Measurements from ENCODE around the gene RAP1GDS1.

RAP1GDS1 gene

GRCh38 chr4:98485816-98486345, 224.7 kb downstream of the RAP1GDS1 start:
- no peak for DNase-seq

GRCh38 chr4:98490251-98490650, 229.1 kb downstream of the RAP1GDS1 start:
- no peak for DNase-seq

GRCh38 chr4:98491899-98492559, 230.8 kb downstream of the RAP1GDS1 start:
- peak; percentile 85 for DNase-seq

DNA sequence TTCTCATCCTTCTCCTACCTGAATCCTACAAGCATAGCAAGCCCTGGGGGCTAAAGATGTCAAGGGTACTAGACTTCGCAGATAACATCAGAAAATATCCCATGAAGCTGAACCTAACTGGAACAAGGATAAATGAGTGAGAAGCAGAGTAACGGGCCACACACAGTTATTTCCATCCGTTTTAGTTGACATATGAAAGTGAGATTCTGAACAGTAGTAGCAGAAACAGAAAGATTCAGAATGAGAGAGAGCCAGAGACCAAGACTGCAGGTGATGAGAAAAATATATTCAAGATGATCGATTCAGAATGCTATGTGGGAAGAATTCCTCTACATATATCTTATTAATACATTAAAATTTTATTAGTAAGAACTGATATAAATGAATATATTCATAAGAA, 232.1 kb downstream of the RAP1GDS1 start:
- no peak for DNase-seq
